NCI-H1436 treated with DMSO at 0.1 percent for 48 hours (cell line): ENCODE measurements around the gene CLGN.

Source experiments
- DNase-seq: peaks from one replicate; lab custom pipeline; 2025; lab: John Stamatoyannopoulos, UW

CLGN gene

DNA sequence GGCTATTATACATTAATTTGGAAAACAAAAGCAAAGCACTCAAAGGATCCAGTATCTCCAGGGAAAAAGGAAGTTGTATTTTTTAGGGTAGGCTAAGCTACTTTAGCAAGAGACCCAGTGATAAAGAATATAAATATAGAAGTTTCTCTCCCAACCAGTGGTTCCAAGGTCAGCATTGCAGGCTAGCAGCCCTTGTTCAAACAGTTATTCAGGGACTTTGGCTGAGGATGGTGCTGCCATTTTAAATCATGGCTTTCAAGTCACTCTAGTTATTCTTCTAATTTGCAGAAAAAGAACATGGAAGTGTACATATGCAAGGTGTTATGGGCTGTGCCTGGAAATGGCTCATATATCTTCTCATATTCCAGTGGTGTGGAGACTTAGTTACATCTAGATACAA lies 44.7 kb downstream of the CLGN start:
- no peak for DNase-seq

DNA sequence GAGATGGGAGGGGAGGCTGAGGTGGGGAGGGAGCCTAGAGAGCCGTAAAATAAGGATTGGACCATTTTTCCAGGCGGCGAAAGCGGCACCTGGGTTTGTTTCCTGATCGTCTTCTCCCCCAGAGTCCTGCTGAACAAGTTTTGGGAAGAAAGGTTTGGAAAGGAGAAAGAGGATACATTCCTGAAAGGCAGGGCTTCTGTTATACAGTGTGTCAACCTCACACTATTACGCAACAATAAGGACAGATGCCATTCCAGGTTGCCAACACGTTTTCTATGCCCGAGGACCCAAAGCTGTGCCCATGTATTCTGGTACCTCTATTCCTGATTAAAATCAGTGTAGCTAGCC lies 53.3 kb downstream of the CLGN start:
- DNase-seq: no peak

DNA sequence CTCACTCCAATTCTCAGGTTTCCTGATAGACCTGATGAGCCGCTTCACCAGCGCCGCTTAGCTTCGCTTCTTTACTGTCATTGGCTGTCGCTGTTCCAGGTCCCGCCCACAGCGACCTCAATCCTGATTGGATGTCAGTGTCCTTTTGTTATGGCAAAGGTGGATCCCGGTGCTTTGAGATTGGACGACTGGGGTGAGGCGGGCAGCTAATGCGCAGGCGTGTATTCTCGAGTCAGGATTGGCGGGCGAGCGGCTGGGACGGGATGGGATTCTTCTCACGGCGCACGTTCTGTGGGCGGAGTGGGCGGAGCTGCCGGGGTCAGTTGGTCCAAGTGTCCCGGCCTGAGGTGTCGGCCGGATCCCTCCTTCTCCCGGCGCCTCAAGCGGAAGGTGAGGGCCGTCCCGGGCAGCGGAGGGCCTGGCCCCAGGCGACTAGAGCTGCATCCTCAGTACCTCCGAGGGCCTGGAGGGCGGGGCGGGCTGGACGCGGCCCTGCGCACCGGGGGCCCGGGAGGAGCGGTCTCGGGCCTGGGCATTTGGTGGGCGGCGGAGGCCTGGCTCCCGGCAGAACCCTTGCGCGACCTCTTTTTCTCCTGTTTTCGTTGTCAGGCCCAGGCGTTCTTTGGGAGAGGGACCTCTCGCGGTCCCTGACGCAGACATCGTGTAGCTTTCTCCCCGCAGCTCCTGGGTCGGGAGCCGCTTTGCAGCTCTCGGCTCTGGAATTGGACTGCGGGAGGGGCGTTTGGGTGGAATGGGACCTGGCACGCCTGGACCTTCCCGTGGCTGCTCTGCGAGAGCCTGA lies 53.9 kb downstream of the CLGN start, which contains the start of gene SCOC:
SCOC (plus strand) TSS at position 319 of the 802 bp plus-strand sequence. CDS start 5,525 bp downstream, outside the sequence.
- DNase-seq: peak; percentile 98

DNA sequence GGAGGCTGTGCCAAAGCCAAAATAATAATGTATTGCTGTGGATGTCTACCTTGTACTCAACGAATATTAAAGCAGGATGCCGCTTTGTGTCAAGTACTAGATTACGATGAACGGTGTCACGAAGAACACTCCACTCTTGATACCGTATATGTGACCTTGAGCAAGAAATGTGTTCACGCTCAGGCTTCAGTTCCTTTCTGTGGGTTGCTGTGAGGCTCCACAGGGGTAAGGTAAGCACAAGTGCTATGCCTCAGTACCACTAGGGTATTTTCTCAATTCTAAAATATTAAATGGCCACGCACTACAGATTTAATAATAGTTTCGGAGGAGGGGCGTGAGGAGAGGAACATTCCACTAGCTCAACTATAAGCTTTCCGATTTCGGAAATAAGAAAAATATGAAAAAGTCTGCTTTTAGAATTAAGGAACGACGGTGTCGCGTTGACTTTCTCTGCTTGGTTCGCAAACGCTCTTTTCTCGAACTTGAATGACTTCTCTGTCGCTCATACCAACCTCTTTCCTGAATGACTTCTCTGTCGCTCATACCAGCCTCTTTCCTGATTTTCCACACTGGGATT lies 54.6 kb downstream of the CLGN start:
- no peak for DNase-seq

DNA sequence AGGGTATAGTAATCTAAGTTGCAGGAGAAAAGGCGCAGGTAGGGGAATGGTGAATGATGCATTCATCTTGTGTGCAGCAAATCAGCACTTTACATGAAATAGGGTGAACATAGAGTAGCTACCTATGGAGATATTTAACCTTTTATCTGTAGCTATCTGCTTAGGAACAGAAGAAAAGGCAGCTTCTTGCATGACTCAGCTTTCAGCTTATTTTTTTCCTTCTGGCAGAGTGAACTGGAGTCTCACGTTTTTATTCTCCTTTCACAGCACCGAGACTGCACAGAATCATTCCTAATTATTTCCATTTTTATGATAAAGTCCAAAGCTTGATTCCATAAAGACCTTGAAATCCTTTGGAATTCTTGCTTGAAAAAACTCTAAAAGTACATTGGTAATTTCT lies 58.8 kb downstream of the CLGN start:
- no peak for DNase-seq

DNA sequence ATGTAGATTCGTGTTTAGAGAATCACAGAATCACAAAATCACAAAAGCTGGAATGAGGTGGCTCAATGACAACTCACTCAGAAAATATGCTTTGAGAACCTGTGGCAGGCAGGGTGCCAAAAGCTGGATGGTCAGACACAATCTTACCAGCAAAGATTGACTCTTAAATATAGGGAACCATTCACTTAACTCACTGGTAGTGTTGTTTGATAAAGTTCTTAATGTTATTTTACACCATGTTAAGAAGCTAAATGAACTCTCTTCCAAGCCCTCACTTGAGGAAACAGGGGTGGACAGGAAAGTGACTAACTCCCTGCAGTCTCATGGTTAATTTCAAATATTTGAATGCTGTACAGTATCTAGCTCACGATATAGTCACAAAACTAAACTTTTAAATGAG lies 59.7 kb downstream of the CLGN start:
- no peak for DNase-seq

DNA sequence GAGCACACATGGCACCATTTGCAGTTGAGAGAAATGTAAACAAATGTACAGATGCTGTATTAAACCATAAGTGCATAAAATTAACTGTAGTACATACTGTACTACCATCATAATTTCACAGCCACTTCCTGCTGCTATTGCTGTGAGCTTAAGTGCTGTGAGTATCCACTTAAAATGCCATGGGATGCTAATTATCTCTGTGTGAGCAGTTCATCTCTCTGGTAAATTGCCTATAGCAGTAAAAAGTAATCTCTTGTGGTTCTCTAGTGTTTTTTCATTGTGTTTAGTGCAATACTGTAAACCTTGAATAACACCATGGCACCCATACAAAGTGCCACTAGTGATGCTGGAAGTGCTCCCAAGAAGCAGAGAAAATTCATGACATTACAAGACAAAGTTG lies 63.9 kb downstream of the CLGN start:
- peak; percentile 57 for DNase-seq

DNA sequence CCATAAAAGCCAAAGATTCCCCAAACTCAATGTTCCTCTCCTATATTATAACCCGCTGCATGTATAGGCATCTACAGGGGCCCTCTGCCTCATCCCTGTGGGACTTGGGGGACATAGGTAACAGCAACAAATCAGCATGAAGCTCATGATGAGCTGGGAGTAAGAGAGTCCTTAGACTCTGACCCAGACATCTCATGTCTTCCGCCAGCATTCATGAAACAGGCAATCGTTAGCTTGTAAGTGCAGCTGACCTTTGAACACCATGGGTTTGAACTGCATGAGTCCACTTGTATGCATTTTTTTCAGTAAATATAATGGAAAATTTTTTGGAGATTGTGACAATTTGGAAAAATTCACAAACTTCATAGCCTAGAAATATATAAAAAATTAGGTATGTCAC lies 64.4 kb downstream of the CLGN start:
- DNase-seq: no peak

DNA sequence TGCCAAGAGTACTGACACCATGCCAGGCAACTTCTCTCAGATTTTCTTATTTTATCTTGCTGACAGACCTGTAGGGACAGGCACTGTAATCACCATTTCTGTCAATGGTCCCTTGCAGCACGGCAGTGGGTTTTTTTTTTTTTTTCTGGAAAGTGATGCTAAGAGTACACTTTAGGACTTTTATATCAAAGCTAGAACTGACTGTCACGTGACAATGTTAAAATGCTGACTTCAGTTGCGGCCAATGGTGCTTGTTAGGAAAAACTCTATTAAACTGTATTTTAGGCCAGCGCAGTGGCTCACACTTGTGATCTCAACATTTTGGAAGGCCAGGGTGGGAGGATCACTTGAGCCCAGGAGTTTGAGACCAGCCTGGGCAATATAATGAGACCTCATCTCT lies 66.3 kb downstream of the CLGN start:
- DNase-seq: no peak

DNA sequence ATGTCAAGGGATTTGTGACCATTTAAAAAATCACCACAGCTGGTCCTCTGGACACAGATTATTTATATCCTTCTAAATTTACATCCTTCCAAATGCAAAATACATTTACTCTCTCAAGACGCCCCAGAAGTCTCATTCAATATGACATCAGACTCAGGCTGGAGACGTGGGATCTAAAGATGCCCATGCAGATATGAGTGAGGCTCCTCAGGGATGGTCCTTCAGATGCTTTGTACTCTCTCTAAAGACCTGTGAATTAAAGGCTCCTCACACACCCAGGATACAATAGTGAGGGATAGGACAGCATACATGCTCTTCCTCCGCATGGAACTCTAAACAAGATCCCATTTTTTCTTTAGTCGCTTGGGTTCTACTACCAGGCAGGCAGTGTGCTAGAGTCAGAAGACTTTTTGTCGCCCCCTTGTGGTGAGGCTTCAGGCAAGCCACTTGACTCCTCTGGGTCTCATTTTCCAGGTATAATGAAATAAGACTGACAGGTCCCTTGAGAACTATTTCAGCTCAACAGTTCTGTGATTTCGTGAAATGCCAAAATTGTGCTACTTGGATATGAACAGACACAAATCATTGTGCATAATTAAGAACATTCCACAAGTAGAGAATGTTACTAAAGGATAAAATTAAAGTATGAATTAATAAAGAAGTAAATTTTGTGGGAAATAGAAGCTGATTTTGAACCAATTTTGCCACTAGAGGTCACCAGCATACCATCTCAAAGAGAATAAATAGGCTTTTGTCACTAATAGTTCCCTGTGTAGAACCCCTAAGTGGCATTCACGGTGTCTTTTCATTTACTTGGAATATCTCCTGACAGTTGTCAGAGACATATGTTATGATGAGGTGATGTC lies 67.7 kb downstream of the CLGN start:
- peak; percentile 74 for DNase-seq

DNA sequence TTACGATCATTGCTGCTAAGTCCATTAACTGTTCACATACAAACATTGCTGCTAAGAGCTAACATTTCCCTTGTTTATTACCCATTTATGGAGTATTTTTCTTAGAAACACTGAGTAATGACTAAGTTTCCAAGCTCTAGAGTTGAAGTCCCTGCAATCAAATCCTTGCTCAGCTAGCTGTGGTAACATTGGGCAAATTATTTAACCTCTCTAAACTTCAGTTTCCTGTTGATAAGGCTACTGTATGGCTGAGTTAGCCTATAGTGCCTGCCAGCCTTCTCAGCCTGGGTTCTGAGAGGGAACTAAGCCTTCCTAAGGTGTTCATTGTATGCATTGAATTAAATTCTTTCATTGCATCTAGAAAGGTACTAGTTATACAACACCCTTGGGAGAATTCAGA lies 69.2 kb downstream of the CLGN start:
- no peak for DNase-seq

DNA sequence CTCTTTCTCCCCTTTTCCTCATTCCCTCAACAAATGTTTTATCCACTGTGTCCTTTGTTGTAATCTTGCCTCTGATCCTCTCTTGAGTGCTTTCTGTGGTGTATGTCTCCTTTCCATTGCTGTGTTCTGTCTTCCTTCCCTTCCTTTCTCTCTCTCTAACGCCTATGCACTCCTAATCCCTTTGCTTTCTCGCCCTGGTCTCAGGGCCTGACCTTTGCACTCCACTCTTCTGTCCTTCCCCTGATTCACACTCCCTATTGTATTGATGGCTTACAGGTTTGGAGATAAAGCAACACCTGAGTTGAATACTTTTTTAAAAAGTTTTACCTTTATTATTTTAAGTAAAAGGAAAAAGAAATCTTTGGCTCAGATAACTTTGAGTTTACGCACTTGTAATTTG lies 69.6 kb downstream of the CLGN start:
- DNase-seq: no peak

DNA sequence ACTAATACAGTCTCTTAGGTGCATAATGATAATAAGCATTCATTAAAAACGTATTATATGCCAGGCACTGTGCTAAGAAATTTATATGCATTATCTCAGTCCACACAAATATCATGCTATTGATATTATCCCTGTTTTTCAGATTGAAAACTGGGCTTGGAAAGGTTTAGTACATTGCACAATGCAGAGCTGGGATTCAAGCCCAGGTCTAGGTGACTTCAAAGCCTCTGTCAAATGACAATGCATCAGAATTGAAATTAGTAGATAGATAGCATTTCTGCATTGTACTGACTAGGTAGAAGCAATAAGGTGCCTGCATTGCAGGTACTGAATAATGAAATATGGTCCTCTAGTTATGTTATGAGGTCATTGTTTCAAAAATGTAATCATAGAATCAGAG lies 72.2 kb downstream of the CLGN start:
- no peak for DNase-seq

DNA sequence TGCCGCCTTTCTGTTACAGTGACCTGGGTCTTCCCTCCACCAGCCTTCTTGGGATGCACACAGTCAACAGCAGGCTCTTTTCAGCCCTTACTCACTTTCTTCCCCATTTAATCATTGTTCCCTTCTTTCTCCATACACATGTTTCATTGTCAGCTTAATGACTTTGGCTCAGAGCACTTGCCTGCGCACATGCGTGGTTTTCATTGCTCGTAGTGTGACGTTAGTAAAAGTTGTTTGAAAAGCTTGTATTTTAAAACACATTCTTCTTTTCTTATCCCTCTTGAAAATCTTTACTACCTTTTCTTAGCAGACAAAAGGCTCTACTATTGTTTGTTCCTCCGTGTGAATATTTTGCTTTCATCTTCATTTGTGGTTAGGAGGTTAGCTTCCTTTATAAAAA lies 73.7 kb downstream of the CLGN start:
- no peak for DNase-seq

DNA sequence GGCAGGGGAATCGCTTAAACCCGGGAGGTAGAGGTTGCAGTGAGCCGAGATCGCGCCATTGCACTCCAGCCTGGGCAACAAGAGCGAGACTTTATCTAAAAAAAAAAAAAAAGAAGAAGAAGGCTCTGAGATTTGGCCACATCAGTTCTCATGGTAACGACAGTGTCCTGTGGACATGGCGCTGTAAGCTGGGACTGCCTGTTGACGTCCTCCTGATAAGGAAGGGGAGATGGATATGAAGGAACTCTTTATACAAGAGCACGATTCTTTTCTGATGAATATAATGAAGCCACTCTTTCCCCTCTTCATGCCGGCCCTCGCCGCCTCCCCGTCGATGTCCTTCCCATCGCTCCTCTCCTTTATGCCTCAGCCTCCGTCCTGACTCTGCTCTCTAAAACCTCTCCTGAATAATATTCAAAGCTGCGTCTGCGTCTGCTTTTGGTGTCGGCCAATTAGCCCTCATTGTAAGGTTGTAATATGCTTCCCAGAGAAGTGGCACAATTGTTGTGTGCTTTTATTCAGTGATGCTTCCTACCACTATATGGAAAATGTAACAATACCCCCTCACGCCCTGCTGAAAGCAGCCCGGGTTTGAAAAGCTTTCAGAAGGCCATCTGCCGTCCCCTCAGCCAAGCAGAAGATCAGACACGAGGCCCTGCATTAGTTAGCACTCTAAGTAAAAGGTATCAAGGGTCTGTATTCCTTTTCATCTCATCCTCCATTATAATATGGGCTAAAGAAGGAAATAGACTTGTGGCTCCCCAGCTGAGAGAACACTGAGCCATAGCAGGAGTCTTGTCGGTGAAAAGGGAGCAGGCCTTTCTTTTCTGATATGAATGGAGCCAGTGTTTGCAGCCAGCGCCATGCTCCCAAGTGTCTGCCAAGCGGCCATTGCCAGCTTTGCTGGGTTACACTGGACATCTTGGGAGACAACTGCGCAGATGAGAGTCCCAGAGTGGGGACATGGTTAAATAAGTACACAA lies 76.1 kb downstream of the CLGN start:
- peak; percentile 7 for DNase-seq

DNA sequence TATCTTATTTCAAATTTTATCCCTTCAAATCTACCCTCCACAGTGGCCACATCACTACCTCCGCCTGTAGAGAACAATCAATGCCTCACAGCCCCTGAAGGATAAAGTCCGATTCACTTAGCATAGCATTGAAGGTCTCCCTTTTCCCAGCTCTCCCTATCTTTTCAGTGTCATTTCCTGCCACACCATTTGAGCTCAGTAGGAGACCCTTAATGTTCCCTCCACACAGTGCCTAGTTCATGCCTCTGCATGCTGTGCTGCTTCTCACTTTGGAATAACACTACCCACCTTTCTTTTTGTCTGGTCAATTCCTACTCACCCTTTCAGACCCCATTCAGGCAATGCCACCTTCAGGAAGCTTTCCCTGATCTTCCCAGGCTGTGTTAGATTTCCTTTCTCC lies 77.6 kb downstream of the CLGN start:
- DNase-seq: no peak

DNA sequence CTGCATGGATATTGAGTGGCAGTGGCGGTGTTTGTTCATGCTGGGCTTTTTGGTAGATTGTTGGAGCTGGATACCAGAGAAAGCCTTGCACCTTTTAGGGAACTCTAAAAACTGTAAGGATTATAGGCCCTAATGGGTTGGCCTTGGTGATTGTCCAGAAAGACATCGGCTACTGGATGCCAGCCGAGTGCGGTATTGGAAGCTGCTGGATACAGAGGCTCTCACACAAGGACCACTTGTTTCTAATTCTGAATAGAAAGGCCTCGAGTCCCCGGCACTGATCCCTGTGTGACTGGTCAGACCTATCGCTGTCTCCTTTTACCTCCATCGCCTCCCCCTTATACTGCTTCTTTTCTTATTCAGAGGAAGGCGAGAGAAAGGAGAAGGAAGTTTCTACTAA lies 81.3 kb downstream of the CLGN start:
- DNase-seq: no peak

DNA sequence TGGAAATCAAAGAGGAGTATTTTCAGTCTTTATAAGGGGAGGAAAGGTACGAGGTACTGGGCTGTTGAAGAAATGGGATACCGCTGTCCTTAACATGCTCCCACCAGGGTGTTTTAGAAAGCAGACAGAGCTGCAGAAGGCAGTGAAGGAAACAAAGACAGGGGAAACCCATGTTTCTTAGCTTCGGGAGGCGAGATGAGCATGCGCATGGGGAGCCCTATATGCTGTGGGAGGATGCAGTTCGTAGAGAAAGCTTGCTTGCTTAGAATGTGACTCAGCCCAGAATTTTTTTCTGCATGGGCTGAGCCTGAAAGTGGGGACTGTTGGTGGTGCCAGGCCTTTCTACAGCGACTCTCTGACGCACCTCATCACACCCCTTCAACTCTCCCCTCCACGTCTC lies 82.8 kb downstream of the CLGN start:
- no peak for DNase-seq

DNA sequence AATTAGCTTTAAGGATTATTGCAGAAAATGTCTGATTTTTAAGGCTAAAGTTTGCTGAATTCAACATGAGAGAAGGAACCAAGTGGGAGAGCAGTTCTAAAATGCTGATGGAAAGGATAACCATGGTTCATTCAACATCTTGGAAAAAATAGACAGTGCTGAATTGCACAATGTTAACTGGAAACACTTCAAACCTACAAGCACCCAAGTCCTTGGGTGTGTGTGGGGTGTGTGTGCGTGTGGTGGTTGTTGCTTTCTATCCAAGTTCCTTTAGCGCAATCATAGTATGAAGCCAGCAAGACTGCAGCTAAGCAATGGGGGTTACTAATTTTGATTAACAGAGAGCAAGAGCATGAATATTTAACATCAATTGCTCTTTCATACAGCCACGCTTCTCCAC lies 83.3 kb downstream of the CLGN start:
- no peak for DNase-seq

DNA sequence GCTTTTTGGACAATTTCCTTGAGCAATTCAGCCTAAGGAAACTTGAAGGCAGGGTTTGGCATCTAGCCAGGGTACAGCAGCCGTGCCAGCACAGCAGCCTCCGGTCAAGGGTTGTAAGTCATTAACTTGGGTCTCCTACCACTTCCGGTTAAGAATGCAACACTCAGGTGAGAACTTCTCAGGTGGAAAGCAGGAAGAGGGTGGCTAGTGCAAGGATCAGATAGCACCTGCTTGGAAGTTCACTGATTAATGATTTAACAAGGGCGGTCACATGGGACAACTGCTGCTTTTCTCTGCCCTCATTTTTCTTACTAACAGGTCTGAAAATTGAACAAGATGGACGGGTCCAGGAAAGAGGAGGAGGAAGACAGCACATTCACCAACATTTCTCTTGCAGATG lies 84.1 kb downstream of the CLGN start:
- no peak for DNase-seq

DNA sequence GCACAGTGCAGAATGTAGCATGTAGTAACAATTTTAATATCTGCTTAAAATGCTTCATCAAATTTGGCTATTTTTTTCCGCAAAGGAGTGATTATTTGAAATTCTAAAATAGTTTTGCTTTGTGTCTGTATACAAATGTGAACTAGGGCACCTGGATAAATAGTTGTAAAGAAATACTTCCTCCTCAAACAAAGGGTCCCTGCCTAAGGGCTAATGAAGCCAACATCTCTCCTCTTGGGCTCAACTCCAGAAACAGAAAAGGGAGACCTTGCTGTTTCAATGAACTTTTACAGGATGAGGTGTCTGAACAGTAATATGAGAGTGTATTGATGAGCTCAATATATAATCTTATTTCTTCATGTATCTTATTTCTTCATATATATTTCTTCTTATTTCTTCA lies 84.8 kb downstream of the CLGN start:
- DNase-seq: no peak
